ENCODE results near the gene ALDH1L1. TPM values are rescaled to one million over a fixed set of nuclear protein-coding genes. Genes with fewer than 3 reads are reported as not detected.
A peak's percentile ranks its signal among the peaks of the same experiment; 100 is the strongest.

Gene ALDH1L1
- total and polyA plus RNA-seq, 2 of the 8 experiments (the other 6 are each of a cell fraction or from before 2014, with no cell fraction given), result 0.98 to 1.6 TPM

DNA sequence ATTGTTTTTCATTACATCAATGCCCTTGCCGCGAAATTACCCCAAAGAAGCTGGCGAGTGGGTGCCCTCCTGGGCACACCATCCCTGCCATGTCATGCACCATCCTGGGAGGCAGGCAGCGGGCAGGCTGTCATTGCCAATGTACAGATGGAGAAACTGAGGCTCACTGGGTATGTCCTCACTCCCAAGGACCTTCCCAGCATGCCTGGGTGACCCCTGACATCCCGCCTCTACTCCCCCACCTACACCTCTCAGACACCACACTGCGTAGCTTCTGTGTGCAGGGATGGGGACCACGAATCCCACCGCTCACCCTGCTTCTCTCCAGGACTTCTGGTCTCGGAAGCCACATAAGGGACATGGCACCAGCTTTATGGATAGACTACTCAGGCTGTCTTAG is 55.5 kb downstream of the ALDH1L1 start:
- Histone ChIP-seq H3K36me3 (ENCODE audit: control insufficient read depth in 2 of 4, insufficient read depth in 4 of 4, low read length in 3 of 4) (no peaks in the 10 kb centered on the region), H2BK12ac (ENCODE audit: low read depth, low read length) (no peak overlapping the region), H4K20me1 (replicated peaks in 1 of 2; ENCODE audit: control insufficient read depth in 1 of 2, insufficient read depth in 2 of 2, low read length in 2 of 2) (no peaks in the 10 kb centered on the region), H3K9me3 (ENCODE audit: insufficient read depth in 2 of 2, low read depth in 1 of 2, low read length in 1 of 2) (no peaks in the 10 kb centered on the region), H2BK15ac (ENCODE audit: low read length) (0 out of 2 replicates have a peak overlapping the region, but pooled peaks have one; percentile 18), H4K8ac (ENCODE audit: extremely low read depth, insufficient read depth, low read length) (no peak overlapping the region), H2AFZ (ENCODE audit: low read length) (no peak overlapping the region), H3K27ac (ENCODE audit: low read depth, low read length) (no peak overlapping the region), H3K56ac (replicated peaks; ENCODE audit: insufficient read length, low read depth, low read length) (no peak overlapping the region), H3K27me3 (replicated peaks in 1 of 4; ENCODE audit: control insufficient read depth in 3 of 4, extremely low read depth in 1 of 4, insufficient read depth in 3 of 4, low read length in 3 of 4) (no peaks in the 10 kb centered on the region), H3K4me2 (ENCODE audit: insufficient read depth in 1 of 2, low read depth in 2 of 2, low read length in 2 of 2) (no peak overlapping the region), H2AK5ac (ENCODE audit: low read depth, low read length) (peak overlapping the region; percentile 75; the same call in 1 of the 2 replicates), H3K23me2 (ENCODE audit: low read depth, low read length) (no peaks in the 10 kb centered on the region), H3K4me1 (replicated peaks in 1 of 4; ENCODE audit: control insufficient read depth in 3 of 4, insufficient read depth in 4 of 4, low read length in 3 of 4) (peaks cover 0 to 11% (median 6%) of the 10 kb centered on the region in 4 experiments; a peak in 5 of 7 replicates), H3K9ac (replicated peaks in 1 of 4; ENCODE audit: extremely low read depth in 1 of 4, low read depth in 3 of 4, low read length in 3 of 4) (no peak overlapping the region), H4K5ac (ENCODE audit: insufficient read length, low read depth, low read length) (no peak overlapping the region), H3K79me1 (ENCODE audit: low read depth, low read length) (no peaks in the 10 kb centered on the region), H3K4ac (replicated peaks; ENCODE audit: insufficient read length, low read depth, low read length) (no peak overlapping the region), H3K14ac (ENCODE audit: insufficient read length) (no peak overlapping the region), H3K4me3 (ENCODE audit: extremely low read depth in 1 of 4, insufficient read depth in 2 of 4, low read depth in 3 of 4, low read length in 4 of 4) (no peak overlapping the region), H4K91ac (replicated peaks; ENCODE audit: insufficient read length, low read length) (peak overlapping the region; percentile 68), H2BK5ac (ENCODE audit: low read depth, low read length) (peak overlapping the region; percentile 56; the same call in 1 of the 2 replicates), H3K79me2 (ENCODE audit: control insufficient read depth in 1 of 2, insufficient read depth in 2 of 2, low read length in 2 of 2) (no peaks in the 10 kb centered on the region), H2BK20ac (ENCODE audit: low read length) (peak overlapping the region; percentile 48; the same call in 1 of the 2 replicates), H3K23ac (ENCODE audit: insufficient read length) (no peak overlapping the region), H2BK120ac (replicated peaks; ENCODE audit: low read depth, low read length) (no peak overlapping the region), H3K18ac (ENCODE audit: extremely low read depth, low read length) (peak overlapping the region; percentile 32; the same call in 1 of the 2 replicates)
- CTCF ChIA-PET (ENCODE audit: partially characterized antibody), result interaction anchor here (0.8 to 4.5 kb wide), 10 partner anchors 9 to 241 kb away, joined by 3 to 30 read pairs (median 4); no protein-coding TSS in a partner anchor
- POLR2A ChIA-PET (ENCODE audit: partially characterized antibody), result interaction anchor here (0.8 to 1.6 kb wide), 5 partner anchors 8 to 98 kb away, joined by 3 to 4 read pairs (median 4); no protein-coding TSS in a partner anchor
- WGBS, 2 experiments (ENCODE audit: extremely low coverage in 1 of 2, insufficient coverage in 1 of 2, insufficient read length in 1 of 2, insufficient replicate concordance in 2 of 2, low coverage in 1 of 2, low lambda C conversion rate in 2 of 2, missing lambda C conversion rate in 1 of 2), result 86% methylated on average over 9 of the region's 9 CpGs; no CpG with 5 or more reads in 1 of the 2 experiments
- no peak for FAIRE-seq
- peak in 1 of 2 experiments; percentile 35 for DNase-seq (ENCODE audit: low read depth in 1 of 2, low spot score in 2 of 2)
- TF ChIP-seq BRCA1 (IDR thresholded peaks at IDR 0.05; ENCODE audit: low read depth, low read length) (no peak), MAFK (IDR thresholded peaks at IDR 0.05; ENCODE audit: low read depth, low read length) (no peak), JUND (IDR thresholded peaks at IDR 0.05; ENCODE audit: low read length) (no peak), SIRT6 (IDR thresholded peaks at IDR 0.05; ENCODE audit: low read length) (no peak), ASH2L (IDR thresholded peaks at IDR 0.05; ENCODE audit: low read length) (no peak), POLR2A (IDR thresholded peaks at IDR 0.05; ENCODE audit: control extremely low read depth in 1 of 2, low read depth in 2 of 2, low read length in 2 of 2) (no peak), KDM4A (IDR thresholded peaks at IDR 0.05; ENCODE audit: low read depth, low read length, severe bottlenecking) (no peak), KDM5A (IDR thresholded peaks at IDR 0.05; ENCODE audit: low read length) (no peak)
- TF ChIP-seq, protein P1, sequence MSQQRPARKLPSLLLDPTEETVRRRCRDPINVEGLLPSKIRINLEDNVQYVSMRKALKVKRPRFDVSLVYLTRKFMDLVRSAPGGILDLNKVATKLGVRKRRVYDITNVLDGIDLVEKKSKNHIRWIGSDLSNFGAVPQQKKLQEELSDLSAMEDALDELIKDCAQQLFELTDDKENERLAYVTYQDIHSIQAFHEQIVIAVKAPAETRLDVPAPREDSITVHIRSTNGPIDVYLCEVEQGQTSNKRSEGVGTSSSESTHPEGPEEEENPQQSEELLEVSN (IDR thresholded peaks at IDR 0.05), result no peak
- TF ChIP-seq, protein P2, sequence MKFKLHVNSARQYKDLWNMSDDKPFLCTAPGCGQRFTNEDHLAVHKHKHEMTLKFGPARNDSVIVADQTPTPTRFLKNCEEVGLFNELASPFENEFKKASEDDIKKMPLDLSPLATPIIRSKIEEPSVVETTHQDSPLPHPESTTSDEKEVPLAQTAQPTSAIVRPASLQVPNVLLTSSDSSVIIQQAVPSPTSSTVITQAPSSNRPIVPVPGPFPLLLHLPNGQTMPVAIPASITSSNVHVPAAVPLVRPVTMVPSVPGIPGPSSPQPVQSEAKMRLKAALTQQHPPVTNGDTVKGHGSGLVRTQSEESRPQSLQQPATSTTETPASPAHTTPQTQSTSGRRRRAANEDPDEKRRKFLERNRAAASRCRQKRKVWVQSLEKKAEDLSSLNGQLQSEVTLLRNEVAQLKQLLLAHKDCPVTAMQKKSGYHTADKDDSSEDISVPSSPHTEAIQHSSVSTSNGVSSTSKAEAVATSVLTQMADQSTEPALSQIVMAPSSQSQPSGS (IDR thresholded peaks at IDR 0.05; ENCODE audit: low read length), result no peak
- TF ChIP-seq, protein P3, sequence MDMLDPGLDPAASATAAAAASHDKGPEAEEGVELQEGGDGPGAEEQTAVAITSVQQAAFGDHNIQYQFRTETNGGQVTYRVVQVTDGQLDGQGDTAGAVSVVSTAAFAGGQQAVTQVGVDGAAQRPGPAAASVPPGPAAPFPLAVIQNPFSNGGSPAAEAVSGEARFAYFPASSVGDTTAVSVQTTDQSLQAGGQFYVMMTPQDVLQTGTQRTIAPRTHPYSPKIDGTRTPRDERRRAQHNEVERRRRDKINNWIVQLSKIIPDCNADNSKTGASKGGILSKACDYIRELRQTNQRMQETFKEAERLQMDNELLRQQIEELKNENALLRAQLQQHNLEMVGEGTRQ (IDR thresholded peaks at IDR 0.05; ENCODE audit: low read length), result no peak
